HuH-7 (cell line): ENCODE data around the gene APOM.

Experiments used
- DNase-seq: peaks from one replicate; pipeline ENCODE4 v3.0.0; 2011; ENCODE audit warnings: low spot score

Gene APOM

DNA sequence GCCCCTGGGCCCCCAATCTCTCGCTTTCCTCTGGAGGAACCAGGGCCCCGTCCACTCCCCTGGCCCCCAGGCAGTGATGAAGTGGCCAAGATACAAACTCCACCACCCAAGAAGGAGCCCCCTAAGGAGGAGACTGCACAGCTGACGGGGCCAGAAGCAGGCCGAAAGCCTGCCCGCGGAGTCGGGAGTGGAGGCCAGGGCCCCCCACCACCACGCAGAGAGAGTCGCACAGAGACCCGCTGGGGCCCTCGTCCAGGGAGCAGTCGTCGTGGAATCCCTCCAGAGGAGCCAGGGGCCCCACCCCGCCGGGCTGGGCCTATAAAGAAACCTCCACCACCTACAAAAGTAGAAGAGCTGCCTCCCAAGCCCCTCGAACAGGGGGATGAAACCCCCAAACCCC is 24.5 kb upstream of the APOM start:
- DNase-seq: no peak

DNA sequence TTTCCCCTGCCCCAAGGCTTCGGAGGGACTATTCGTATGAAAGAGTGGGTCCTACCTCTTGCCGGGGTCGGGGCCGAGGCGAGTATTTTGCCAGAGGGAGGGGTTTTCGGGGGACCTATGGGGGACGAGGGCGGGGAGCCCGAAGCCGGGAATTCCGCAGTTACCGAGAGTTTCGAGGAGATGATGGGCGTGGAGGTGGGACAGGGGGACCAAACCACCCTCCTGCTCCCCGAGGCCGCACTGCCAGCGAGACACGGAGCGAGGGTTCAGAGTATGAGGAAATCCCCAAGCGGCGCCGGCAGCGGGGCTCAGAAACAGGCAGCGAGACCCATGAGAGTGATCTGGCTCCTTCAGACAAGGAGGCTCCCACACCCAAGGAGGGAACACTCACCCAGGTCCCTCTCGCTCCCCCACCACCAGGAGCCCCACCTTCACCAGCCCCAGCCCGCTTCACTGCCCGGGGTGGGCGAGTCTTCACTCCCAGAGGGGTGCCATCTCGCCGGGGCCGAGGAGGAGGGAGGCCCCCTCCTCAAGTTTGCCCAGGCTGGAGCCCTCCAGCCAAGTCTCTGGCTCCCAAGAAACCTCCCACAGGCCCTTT is 23.9 kb upstream of the APOM start:
- no peak for DNase-seq

DNA sequence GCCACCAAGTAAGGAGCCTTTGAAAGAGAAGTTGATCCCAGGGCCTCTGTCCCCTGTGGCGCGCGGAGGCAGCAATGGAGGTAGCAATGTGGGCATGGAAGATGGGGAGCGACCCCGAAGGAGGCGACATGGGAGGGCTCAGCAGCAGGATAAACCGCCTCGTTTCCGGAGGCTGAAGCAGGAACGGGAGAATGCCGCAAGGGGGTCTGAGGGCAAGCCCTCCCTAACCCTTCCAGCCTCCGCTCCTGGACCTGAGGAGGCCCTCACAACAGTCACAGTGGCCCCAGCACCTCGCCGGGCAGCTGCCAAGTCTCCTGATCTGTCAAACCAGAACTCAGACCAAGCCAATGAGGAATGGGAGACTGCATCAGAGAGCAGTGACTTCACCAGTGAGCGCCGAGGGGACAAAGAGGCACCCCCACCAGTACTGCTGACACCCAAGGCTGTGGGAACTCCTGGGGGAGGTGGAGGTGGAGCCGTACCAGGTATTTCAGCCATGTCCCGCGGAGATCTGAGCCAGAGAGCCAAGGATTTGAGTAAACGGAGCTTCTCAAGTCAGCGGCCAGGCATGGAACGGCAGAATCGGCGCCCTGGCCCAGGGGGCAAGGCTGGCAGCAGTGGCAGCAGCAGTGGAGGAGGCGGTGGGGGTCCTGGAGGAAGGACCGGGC is 23.3 kb upstream of the APOM start:
- DNase-seq: no peak

DNA sequence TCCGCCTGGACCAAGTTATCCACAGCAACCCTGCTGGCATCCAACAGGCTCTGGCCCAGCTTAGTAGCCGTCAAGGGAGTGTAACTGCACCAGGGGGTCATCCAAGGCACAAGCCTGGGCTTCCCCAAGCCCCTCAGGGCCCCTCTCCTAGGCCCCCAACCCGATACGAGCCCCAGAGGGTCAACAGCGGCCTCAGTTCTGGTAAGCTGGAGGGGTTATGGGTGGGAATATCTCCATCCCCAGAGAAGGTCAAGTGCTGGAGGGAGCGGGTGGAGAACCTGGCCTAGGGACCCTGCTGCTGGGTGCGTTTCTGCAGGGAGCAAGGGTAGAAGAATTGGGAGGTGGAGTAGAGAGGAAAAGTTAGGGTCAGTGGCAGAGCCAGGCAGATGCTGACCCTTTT is 22.2 kb upstream of the APOM start:
- DNase-seq: no peak

DNA sequence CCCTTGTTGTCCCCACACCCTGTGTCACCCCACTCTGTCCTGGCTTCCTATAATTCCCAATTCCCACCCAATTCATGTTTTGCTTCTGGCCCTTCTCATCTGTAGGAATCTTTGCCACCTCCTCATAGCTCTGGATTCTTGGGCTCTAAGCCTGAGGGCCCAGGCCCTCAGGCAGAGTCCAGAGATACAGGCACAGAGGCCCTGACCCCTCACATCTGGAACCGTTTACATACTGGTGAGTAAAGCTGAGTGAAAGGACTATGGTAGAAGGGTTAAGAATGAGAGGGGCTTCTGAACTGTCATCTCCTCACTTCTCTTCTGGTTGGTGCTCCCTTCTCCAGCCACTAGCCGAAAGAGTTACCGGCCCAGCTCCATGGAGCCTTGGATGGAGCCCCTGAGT is 21.6 kb upstream of the APOM start:
- DNase-seq: no peak

DNA sequence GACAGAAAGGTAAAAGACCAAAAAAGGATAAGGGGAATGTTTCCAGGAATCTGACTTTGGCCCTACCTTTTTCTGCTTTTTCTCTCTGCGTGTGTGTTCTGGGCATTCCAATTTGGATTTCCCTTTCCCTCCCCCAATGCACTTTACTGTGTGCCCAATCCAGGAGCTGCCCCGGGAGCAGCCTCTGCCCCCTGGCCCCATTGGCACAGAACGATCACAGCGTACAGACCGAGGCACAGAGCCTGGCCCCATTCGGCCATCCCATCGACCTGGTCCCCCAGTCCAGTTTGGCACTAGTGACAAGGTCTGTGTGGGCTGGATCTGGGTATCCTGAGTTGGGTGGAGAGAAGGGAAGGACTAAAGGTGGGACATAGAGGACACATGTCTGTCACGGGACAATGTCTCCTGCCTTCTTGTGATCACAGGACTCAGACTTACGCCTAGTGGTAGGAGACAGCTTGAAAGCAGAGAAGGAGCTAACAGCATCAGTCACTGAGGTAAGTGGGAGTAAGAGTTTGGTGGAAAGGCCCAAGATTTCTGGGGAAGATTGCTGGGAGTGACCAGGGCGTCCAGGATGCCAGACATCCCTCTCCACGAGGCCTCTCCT is 20.6 kb upstream of the APOM start:
- DNase-seq: no peak

DNA sequence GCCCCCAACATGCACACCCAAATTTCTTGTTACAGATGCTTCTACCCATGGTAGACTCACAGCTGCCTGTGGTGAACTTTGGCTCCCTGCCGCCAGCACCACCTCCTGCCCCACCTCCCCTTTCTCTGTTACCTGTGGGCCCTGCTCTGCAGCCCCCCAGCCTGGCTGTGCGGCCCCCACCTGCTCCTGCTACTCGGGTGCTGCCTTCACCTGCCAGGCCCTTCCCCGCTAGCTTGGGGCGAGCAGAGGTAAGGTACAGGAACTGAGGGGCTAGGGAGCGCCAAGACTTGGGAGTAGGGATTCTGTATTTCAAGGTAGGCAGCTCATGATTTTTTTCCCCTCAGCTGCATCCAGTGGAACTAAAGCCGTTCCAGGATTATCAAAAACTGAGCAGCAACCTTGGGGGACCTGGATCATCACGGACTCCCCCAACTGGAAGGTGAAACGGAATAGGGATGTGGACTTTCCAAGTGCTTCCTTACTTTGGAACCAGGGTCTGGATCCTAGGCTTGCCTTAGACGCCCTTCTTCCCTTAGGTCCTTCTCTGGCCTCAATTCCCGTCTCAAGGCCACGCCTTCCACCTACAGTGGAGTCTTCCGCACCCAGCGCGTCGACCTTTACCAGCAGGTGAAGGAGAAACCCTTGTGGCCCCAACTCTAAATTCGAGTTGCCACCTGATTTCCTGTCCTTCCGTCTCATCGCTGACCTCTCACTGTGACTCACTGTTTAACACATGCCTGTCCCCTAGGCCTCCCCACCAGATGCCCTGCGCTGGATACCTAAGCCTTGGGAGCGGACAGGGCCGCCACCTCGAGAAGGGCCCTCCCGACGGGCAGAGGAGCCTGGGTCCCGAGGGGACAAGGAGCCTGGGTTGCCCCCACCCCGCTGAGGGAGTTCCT is 18.7 kb upstream of the APOM start:
- DNase-seq: no peak

DNA sequence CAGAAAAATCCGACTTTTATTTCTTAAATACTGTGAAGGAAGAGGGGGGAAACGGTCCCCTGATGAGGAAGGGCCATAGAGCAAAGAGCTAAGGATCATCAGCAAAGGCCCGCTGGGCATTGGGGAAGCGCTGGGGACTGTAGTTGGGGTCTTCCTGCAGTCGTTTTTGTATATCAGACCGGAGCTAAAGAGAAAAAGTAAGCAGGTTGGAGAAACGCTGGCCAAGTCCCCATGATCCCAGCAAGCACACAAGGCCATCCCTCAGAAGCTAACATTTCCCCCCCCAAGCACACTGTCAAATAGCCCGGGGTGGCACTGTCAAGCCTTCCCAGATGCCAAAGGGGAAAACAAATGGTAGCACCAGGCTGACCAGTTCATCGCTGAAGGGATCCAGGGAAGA is 16.7 kb upstream of the APOM start:
- DNase-seq: no peak

DNA sequence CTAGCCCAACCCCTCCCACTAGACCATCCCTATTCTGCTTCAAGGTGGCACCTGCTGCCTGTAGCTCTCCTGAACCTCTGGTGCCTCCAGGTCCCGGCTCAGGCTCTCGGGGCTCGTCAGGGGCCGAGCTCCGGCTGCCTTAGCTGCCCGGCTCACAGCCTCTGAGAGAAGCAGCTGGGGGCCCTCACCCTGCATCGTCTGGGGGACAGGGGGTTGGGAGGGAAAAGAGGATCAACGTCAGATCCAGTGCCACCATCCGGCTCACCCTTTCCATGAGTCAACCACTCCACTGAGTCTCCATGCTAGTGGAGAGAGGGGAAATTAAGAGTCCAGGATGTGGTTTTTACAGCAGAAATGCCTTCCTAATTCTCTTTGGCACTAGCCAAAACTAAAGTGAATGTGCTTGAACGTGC is 16.2 kb upstream of the APOM start:
- no peak for DNase-seq

DNA sequence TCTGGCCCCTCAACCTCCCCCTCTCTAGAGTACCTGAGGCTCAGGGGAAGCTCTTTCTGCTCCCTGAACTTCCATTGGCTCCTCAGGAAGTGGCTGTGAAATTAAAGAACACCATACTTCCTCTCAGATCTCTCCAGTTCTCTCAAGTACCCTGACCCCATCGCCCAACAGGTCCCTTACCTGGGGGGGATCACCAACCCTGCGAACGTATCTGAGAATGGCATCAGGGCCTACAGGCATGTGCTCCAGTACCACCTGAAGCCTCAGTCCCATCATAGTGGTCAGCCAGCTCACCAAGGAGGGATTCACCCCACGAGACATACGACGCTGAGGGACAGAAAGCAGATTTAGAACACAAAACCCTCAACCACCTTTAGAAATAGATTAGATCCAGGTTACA is 15.1 kb upstream of the APOM start:
- DNase-seq: no peak

DNA sequence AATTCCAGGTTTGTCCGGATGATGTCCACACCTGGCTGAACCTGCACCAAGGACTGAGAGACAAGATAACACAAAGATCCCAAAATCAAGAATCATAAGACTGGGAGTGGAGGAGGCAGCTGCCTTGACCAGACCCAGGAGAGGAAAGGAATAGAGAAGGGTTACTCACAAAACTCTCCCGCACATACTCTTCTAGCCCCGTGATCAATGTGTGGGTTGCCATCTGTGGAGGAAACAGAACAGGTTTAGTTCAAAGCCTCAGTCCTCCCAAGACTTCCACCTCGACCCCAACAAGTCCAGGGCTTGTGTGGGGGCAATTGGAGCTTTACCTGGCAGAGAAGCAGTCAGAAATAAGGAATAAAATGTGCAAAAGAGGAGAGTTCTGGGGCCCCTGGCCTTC is 14.3 kb upstream of the APOM start:
- DNase-seq: no peak

DNA sequence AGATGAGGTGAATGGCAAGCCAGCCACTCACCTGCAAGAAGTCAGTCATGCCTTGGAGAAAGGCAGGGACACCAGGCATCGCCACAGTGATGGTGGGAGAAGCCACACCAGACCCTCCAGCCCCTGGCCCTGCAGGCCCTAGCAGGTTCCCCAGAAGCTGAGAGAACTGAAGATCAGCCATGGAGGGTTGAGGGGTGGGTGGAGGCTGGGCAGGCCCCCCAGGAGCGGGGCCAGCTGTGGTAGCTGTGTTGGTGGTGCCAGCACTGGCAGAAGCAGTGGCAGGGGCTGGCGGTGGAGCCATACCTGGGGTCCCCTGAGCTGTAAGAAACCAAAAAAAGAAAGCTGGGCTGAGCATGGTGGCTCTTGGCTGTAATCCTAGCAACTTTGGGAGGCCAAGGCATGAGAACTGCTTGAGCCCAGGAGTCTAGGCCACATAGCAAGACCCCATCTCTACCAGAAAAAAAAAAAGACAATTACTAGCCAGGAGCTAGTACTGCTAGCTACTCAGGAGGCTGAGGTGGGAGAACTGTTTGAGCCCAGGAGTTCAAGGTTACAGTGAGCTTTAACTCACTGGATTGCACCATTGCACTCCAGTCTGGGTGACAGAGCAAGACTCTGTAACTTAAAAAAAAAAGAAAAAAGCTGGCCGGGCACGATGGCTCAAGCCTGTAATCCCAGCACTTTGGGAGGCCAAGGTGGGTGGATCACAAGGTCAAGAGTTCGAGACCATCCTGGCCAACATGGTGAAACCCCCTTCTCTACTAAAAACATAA is 12.7 kb upstream of the APOM start:
- no peak for DNase-seq

DNA sequence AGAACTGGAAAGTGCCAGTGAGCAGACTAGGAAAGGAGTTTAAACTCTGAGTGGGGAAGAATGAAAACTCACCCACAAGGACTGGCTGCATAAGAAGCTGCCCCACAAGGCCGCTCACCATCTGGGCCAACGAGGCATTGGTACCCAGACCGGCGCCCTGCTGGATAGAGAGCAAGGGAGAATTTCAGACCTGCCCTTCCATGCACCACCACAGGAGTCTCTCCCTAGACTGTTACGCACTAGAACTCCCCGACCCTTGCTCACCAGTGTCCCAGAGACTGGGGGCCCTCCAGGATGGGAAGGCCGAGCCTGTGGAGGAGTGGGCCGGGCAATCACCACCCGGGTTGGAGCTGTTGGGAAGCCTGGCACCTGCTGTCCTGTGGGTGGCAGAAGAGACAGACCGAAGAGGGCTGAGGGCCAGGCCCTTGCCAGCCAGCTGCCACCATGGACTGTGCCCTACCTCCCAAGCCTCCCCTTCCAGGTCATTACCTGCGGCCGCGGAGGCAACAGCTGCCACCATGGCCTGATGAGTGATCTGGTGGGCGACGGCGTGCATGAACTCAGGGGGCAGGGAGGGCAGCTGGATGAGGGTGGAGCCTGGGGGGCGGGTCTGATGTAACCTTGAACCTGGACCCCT is 11.8 kb upstream of the APOM start:
- no peak for DNase-seq

DNA sequence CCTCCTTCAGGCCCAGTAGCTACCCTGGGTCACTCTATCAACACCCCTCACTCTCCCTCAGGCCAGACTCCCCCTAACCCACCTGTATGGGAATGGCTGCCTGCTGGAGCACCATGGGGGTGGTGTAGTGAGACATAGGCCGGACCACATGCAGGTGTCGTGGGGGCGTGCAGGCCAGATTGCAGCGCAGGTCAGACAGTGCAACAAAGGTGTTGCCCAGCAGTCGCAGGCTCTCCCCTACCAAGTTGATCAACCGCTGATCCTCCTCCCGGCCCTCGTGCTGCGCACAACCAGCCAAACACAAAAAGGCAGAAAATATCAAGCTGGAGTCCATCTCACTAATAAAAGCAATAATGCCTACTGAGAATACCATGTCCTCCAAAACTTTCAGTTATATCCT is 10.4 kb upstream of the APOM start:
- no peak for DNase-seq

DNA sequence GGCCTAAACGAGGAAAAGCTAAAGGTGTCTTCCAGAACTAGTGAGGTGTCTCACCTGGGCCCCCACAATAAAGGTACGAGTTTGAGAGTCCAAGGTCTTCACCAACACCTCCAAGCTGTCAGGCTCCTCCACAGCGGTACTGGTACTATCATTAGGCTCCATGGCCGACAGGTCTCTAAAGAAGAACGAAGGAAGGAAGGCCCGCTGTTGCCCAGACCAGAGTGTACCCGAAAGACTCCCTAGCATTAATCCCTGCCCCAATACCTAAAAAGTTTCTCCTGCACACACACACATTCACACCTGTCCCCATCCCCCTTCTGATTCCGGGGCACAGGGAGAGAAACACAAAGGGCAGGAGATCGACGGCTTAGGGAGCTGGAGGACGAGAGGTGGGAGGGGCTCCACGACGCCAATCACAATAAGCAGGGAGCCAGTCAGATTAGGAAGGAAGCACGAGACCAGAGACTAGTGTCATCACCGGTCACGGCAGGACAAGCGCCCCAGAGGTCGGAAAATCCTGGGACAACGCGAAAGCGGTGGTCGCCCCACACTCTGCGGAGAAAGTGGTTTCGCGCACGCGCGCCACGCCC is 4.0 kb upstream of the APOM start:
- peak; percentile 74 for DNase-seq

DNA sequence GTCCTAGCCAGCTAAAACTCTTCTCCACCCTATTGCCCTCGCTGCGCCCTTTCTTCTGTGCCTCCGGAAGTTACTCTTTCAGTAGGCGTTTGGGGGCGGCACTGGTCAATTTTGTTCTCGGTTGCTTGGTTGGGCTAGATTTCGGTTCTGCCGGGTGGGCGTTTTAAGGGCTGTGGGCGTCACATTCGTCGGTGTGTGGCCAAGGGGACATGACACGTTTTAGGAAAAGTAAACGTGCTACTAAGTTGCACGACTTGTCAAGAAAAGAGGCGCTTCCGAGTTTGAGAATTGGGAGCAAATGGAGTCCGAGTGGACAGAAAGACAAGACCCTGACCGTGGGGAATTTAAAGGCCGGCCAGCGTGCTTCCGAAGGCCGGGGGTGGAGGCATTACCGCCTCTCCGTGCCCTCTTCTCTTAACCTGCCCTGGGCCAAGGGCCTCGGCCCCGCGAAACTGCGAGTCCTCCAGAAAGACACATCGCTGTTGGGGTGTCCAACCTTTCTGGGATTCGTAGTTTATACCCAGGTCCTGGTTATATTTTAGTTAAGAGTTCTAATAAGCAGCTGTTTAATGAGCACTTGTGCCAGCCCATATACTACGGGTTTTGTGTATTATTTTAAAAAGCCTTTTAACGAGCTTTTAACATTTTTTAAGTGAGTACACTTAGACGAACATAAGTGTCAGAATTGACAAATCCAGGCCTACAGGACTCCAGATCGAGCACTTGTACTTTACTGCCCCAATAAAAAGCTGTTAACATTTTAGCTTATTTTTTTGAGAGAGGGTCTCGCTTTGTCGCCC is 2.6 kb upstream of the APOM start:
- DNase-seq: peak; percentile 89

DNA sequence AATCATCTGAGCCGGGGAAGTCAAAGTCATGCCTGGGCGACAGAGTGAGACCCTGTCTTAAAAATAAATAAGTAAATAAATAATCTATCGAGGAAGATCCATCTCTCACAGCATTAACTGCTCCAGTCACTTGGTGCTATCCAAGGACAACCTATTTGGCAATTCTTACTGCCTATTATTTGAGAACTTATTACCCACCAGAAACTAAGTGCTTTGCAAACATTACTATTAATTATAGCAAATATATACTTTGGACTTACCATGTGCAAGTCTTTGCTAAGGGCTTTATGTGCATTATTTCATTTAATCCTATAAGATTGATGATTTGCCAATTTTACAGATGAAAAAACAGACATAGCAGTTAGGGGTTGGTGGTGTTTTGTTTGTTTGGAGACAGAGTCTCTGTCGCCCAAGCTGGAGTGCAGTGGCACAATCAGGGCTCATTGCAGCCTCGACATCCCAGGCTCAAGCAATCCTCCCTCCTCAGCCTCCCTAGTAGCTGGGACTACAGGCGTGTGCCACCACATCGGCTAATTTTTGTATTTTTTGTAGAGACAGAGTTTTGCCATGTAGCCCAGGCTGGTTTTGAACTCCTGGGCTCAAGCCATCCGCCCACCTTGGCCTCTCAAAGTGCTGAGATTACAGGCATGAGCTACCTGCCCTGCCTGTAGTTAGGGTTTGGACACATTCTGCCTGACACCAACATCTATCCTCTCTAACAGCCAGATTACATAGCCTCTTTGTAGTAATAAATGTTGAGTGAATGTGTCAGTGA is 933 bp upstream of the APOM start:
- no peak for DNase-seq

DNA sequence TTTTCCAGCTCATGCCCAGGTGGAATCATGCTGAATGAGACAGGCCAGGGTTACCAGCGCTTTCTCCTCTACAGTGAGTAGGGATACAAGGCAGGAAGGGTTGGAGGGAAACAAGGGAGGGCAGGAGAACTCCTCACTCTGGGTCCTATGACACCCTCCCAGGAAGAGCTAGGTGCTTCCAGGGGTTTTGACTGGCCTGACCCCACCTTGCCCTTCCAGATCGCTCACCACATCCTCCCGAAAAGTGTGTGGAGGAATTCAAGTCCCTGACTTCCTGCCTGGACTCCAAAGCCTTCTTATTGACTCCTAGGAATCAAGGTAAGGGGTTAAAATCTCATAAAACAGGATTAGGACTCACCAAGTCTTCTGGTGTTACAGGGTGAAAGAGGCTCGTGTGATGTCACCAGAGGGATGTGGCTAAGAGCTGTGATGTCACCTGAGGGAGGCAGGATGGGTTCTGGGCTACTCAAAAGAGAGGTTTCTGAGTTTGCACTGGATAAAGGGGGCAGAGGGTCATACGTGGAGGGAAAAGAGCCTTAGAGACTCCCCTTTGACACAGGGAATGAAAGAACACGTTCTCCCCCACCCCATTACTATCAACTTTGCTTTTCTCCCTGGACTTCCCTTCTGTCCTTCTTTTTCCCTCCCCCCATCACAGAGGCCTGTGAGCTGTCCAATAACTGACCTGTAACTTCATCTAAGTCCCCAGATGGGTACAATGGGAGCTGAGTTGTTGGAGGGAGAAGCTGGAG is 1.9 kb downstream of the APOM start:
- DNase-seq: no peak

DNA sequence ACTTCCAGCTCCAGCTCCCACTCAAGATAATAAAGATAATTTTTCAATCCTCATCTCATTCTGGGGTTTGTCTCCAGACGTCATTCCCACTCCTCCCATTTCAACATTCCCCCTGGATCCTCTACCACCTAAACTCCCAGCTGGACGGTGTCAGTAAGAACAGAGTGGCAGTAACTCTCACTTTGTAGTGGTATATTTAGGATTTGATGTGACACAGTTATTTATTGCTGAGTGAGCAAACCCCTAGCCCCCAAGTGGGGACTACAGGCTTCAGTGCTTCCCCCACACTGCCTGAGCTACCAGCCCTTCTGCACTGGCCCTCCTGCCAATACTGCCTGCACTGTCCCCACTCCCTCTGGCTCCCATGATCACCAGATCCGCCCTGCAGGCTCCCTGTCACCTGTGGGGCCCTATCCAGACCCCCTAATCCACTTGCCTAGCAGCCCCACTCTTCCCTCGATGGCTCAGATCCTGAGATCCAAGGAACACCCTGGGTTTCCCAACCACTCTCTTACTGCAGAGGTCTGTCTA is 2.5 kb downstream of the APOM start:
- DNase-seq: no peak
